GM04504 (cell line): Measurements from ENCODE around the gene FAAP20.
A peak's percentile ranks its signal among the peaks of the same experiment; 100 is the strongest.

ENCODE experiments used
- DNase-seq: peaks from one replicate; pipeline ENCODE4 v3.0.0-alpha.2; 2012; ENCODE audit warnings: low read depth

Gene FAAP20

GRCh38 chr1:2194319-2194897, at the start of gene FAAP20:
TSS of gene FAAP20 (minus strand) at chr1:2194772. CDS start at chr1:2194749, 23 bp downstream.
- DNase-seq = no peak

DNA sequence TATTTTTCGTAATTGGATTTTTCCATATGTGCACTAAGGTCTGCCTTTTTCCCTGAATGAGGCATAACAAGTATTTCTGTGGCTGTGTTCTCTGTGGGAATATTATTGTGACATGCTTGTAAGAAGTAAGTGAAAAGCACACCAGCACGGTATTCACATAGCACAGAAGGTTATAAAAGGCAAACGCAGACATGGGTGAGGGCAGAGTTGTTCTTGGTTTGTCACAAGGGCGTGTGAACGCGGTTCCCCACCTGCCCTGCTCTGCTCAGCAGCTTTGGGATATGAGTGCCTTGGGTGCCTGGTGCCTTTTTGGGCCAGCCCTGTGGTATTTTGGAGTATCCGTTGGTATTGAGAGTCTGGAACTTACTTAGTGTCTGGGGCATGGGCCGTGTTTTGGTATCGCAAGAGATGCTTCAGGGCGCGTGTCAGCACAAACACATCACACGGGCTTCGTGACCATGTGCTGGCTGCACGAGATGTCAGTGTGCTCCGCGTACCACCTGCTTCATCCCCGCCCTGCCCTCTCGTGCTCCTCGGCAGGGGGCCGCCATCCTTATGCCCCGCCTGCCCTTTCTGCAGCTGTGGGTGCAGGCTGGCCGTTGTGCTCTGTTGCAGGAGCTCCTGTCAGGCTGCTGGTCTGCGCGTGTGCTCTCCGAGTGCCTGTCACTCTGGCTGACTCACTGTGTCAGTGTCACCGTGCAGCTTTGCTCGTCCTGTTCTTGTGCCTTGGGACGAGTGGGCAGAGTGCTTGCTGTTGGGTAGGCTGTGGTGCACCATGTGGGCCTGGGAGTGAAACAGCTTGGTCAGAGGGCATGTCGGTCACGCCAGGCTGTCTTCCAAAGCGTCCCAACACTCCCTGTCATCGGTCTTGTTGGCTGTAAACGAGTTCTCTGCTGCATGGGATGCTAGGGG, 48.5 kb upstream of the FAAP20 start:
- no peak for DNase-seq

DNA sequence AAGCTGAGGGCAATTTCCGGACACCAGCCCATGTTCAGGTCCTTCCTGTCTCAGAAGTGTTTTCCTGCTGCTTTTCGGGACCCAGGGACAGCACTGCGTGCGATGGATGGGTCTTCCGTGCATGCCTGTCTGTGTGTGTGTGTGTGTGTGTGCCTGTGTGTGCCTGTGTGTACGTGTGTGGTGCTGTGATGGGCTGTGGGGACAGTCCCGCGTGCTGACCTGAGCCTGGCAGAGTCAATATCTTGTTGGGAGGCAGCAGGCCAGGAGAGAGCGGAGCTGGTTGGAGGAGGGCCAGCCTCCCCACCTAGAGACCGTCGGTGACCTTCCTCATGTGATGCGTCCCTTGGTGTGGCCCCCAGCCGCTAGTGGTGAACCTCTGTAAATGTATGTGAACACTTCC, 47.2 kb upstream of the FAAP20 start:
- DNase-seq = no peak

GRCh38 chr1:2240270-2241156, 45.9 kb upstream of the FAAP20 start:
- no peak for DNase-seq

- DNase-seq = no peak
Measured at GRCh38 chr1:2239384-2239985, 44.9 kb upstream of the FAAP20 start.

DNA sequence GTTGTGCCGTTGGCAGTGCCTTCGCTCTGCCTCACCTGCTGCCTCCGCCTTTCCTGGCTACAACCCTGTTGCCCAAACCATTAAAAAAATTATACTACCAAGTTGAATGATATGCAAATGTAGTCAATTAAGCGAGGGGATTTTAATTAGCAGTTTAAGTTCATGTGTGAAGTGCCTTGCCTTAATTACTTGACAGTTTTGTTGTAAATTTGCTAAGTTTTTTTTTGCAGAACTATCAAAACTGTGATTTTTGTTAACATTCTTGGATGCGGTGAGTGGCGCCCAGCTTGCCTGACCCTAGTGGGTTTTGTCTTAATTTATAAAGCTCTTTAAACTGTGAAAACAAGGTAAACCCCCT, 44.4 kb upstream of the FAAP20 start:
- DNase-seq = no peak

- no peak for DNase-seq
Measured at GRCh38 chr1:2238361-2239012, 43.9 kb upstream of the FAAP20 start.

GRCh38 chr1:2237773-2238172, 43.2 kb upstream of the FAAP20 start:
- DNase-seq = no peak

- DNase-seq = no peak
Measured at GRCh38 chr1:2236695-2237677, 42.4 kb upstream of the FAAP20 start.

DNA sequence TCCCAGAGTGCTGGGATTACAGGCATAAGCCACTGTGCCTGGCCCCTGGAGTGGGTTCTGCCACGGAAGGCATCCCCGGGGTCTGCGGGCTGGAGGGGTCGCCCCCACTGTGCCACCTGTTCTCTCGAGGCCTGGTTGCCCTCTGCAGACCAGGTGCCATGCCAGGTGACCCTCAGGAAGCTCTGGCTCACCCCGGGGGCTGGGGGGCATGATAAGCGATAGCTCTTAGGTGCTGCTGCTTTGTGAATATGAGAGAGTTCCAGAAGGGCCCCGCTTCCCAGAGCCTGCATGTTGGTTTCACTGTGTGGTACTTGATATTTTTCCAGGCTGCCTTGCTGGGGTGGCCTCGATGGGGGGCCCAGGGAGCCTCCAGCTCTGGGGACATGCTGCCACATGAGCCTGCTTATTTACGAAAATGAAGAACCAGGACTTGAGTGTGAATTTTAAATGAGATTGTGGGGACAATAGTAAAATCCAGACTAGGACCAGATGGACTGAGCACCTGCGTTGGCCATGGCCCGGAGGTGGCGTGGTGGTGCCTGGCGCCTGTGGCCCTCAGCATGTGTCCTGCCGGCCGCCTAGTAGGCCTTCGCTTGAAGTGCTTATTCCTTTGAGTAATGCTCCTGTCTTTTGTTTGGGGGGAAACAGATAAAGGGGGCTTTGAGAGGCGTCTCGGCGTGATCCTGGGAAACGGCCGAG, 40.9 kb upstream of the FAAP20 start:
- no peak for DNase-seq

GRCh38 chr1:2234762-2235113, 40.2 kb upstream of the FAAP20 start:
- no peak for DNase-seq

GRCh38 chr1:2233997-2234761, 39.6 kb upstream of the FAAP20 start:
- peak; percentile 91 for DNase-seq

GRCh38 chr1:2233468-2233867, 38.9 kb upstream of the FAAP20 start:
- no peak for DNase-seq

DNA sequence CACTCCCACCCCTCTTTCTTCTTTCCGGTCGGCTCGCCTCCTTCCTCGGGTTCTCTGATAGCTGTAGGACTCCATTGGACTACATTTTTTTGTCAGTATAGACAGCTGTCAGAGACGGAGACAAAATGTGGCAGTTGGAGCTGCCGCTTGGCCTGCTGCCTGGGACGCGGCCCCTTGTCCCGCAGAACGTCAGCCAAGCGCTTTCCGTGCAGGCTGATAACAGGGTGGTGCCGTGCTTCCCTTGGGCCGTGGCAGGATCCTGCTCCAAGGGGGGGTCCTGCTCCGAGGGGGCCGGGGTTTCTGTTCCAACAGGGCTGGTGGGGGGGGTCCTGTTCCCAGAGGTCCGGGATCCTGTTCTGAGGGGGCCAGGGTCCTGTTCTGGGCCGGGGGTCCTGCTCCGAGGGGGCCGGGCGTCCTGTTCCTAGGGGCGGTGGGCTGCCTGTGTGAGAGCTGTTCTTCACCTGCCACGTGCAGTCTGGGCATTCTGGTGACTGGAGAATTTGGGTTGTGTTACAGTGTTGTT, 38.4 kb upstream of the FAAP20 start:
- DNase-seq = no peak

DNA sequence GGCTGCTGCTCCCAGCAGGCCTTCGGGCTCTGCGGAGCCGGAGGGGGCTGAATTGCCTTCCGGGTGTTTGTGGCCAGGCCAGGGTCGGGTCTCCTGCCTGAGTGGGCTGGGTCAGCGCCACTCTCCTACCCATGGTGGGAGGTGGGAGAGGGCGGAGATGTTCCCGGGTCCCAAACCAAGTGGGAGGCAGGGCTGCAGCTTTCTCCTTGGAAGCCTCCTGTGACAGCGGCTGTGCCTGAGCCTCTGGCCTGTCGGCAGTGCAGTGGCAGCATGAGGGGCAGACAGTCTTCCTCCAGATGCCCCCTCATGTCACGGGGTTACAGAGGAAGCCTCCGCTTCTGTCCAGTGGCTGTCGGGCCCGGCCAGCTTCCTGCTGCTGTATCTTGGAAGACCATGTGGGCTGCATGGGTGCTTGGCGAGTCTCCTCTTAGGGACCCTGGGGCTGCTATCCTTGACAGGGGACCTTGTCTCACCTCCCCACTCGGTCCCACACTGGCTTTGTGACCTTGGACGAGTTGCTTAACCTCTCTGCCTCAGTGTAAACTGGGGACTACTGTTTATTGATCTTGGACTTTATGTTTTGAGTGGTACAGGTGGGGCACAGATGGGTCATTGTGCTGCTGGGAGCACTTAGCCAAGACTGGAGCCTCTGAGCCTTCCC, 37.8 kb upstream of the FAAP20 start:
- no peak for DNase-seq

DNA sequence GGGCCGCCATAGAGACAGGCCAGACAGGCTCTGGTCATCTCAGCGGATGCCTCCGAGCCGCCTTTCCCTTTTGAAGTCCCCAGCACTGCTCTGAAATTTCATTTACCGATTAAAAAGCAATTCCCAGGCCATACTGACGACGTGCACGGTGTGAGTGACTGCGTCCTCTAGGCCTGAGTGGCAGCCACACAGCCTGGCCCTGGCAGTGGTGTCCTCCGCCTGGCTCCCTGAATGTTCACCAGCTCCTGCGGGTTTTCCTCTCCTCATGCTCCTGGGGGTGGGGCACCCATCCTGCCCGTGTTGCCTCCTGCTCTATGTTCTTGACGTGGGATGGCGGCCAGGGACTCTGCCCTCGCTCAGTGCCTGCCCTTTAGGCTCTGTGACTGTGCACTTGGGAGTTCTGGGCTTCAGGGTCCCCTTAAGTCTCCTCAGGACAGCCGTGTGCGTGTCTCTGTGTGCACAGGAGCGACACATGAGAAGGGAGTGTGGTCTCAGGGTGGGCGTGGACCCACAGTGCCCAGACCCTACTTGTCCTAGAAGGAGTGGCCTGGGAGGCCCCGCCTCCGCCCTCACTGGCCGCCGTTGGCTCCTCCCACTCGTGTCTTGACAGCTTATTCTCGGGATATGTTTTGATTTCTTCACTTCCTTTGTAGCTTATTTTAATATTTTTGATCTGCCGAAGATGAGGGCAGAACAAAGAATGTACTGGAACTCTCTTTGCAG, 37.1 kb upstream of the FAAP20 start:
- DNase-seq = no peak

- no peak for DNase-seq
Measured at GRCh38 chr1:2230781-2231531, 36.4 kb upstream of the FAAP20 start.
